ENCODE results near the gene HOXA13.
A peak's percentile ranks its signal among the peaks of the same experiment; 100 is the strongest.

HOXA13 gene

GRCh38 chr7:27182861-27183681, 16.8 kb downstream of the HOXA13 start:
- Histone ChIP-seq H3K27ac (no peak overlapping the region), H3K27me3 (peaks cover 100% of the 10 kb centered on the region in 11 experiments), H3K4me2 (peak overlapping the region in 3 of 11 experiments; percentile 70 to 92 (median 81); a peak in 5 of 22 replicates), H3K9me3 (replicated peaks in 1 of 11) (peaks cover 0 to 33% (median 5%) of the 10 kb centered on the region in 11 experiments; a peak in 10 of 22 replicates), H3K4me3 (peak overlapping the region in 2 of 10 experiments; percentile 40 to 48; a peak in 4 of 20 replicates), H3K9ac (no peak overlapping the region), H4K20me1 (peaks cover 0 to 76% (median 60%) of the 10 kb centered on the region in 11 experiments; a peak in 19 of 22 replicates), H3K36me3 (no peaks in the 10 kb centered on the region), H3K4me1 (peaks cover 0 to 32% (median 7%) of the 10 kb centered on the region in 10 experiments; a peak in 10 of 20 replicates)
- no peak for TF ChIP-seq Cebpa-rat (IDR thresholded peaks at IDR 0.05)

- Histone ChIP-seq H3K4me3 (no peak overlapping the region), H3K27me3 (peaks cover 100% of the 10 kb centered on the region in 11 experiments), H3K4me1 (peaks cover 0 to 29% (median 7%) of the 10 kb centered on the region in 10 experiments; a peak in 9 of 20 replicates), H3K36me3 (no peaks in the 10 kb centered on the region), H3K4me2 (no peak overlapping the region), H3K9me3 (replicated peaks in 1 of 11) (peaks cover 0 to 29% (median 5%) of the 10 kb centered on the region in 11 experiments; a peak in 10 of 22 replicates), H3K27ac (no peak overlapping the region), H3K9ac (no peak overlapping the region), H4K20me1 (peaks cover 0 to 70% (median 54%) of the 10 kb centered on the region in 11 experiments; a peak in 19 of 22 replicates)
- TF ChIP-seq Cebpa-rat (IDR thresholded peaks at IDR 0.05) = no peak
These were observed 17.5 kb downstream of the HOXA13 start for GRCh38 chr7:27182285-27182841.

GRCh38 chr7:27181795-27182275, 18.1 kb downstream of the HOXA13 start:
- Histone ChIP-seq H3K36me3 (no peaks in the 10 kb centered on the region), H3K27ac (no peak overlapping the region), H3K9ac (no peak overlapping the region), H3K4me2 (no peak overlapping the region), H4K20me1 (peaks cover 0 to 70% (median 55%) of the 10 kb centered on the region in 11 experiments; a peak in 19 of 22 replicates), H3K4me1 (peaks cover 0 to 29% (median 7%) of the 10 kb centered on the region in 10 experiments; a peak in 9 of 20 replicates), H3K27me3 (peaks cover 100% of the 10 kb centered on the region in 11 experiments), H3K9me3 (replicated peaks in 1 of 11) (peaks cover 0 to 29% (median 5%) of the 10 kb centered on the region in 11 experiments; a peak in 10 of 22 replicates), H3K4me3 (no peak overlapping the region)
- TF ChIP-seq Cebpa-rat (IDR thresholded peaks at IDR 0.05) = no peak

GRCh38 chr7:27180431-27181420, 19.2 kb downstream of the HOXA13 start:
- Histone ChIP-seq H3K27ac (no peak overlapping the region), H3K9ac (no peak overlapping the region), H3K4me2 (no peak overlapping the region), H3K4me1 (peaks cover 0 to 25% (median 7%) of the 10 kb centered on the region in 10 experiments; a peak in 9 of 20 replicates), H3K4me3 (no peak overlapping the region), H3K36me3 (no peaks in the 10 kb centered on the region), H4K20me1 (peaks cover 0 to 65% (median 48%) of the 10 kb centered on the region in 11 experiments; a peak in 19 of 22 replicates), H3K9me3 (replicated peaks in 1 of 11) (peaks cover 0 to 29% (median 5%) of the 10 kb centered on the region in 11 experiments; a peak in 10 of 22 replicates), H3K27me3 (peaks cover 100% of the 10 kb centered on the region in 11 experiments)
- TF ChIP-seq Cebpa-rat (IDR thresholded peaks at IDR 0.05) = no peak

GRCh38 chr7:27179503-27180430, 20.1 kb downstream of the HOXA13 start:
- TF ChIP-seq Cebpa-rat (IDR thresholded peaks at IDR 0.05) = no peak
- H3K4me2 ChIP-seq = no peak overlapping the region
- H3K9me3 ChIP-seq (replicated peaks in 1 of 11) = peaks cover 0 to 23% (median 5%) of the 10 kb centered on the region in 11 experiments; a peak in 12 of 22 replicates
- H3K36me3 ChIP-seq = no peaks in the 10 kb centered on the region
- H3K9ac ChIP-seq = no peak overlapping the region
- H3K27ac ChIP-seq = no peak overlapping the region
- H4K20me1 ChIP-seq = peaks cover 0 to 61% (median 41%) of the 10 kb centered on the region in 11 experiments; a peak in 19 of 22 replicates
- H3K4me1 ChIP-seq = peaks cover 0 to 17% (median 6%) of the 10 kb centered on the region in 10 experiments; a peak in 9 of 20 replicates
- no peak overlapping the region for H3K4me3 ChIP-seq
- H3K27me3 ChIP-seq = peaks cover 100% of the 10 kb centered on the region in 11 experiments

- Histone ChIP-seq H3K36me3 (no peaks in the 10 kb centered on the region), H3K27me3 (peaks cover 100% of the 10 kb centered on the region in 11 experiments), H3K4me2 (no peak overlapping the region), H4K20me1 (peaks cover 0 to 58% (median 41%) of the 10 kb centered on the region in 11 experiments; a peak in 18 of 22 replicates), H3K9ac (no peak overlapping the region), H3K4me1 (peaks cover 0 to 10% (median 0%) of the 10 kb centered on the region in 10 experiments; a peak in 6 of 20 replicates), H3K9me3 (replicated peaks in 1 of 11) (peaks cover 5 to 25% (median 12%) of the 10 kb centered on the region in 11 experiments), H3K4me3 (no peak overlapping the region), H3K27ac (no peak overlapping the region)
- TF ChIP-seq Cebpa-rat (IDR thresholded peaks at IDR 0.05) = no peak
These were observed 20.9 kb downstream of the HOXA13 start for GRCh38 chr7:27179030-27179429.

GRCh38 chr7:27178366-27178765, 21.5 kb downstream of the HOXA13 start:
- peaks cover 100% of the 10 kb centered on the region in 11 experiments for H3K27me3 ChIP-seq

More at GRCh38 chr7:27178366-27178765, 21.5 kb downstream of the HOXA13 start:
- Histone ChIP-seq H3K9me3 (replicated peaks in 1 of 11) (peaks cover 12 to 31% (median 18%) of the 10 kb centered on the region in 11 experiments), H3K27ac (no peak overlapping the region), H3K9ac (no peak overlapping the region), H3K4me1 (peaks cover 0 to 3% (median 0%) of the 10 kb centered on the region in 10 experiments; a peak in 4 of 20 replicates), H3K4me3 (no peak overlapping the region), H3K4me2 (no peak overlapping the region), H3K36me3 (no peaks in the 10 kb centered on the region), H4K20me1 (peaks cover 0 to 58% (median 41%) of the 10 kb centered on the region in 11 experiments; a peak in 18 of 22 replicates)
- no peak for TF ChIP-seq Cebpa-rat (IDR thresholded peaks at IDR 0.05)
